GM12878 (cell line): ENCODE data around the gene PPAN.

Source experiments
- CEBPB ChIP-seq, 2 experiments: fragments of 150-350 bp in 1 of 2; IDR thresholded peaks; 2 replicates each; pipeline ENCODE4 v1.6.1; 2012 to 2014; ENCODE audit warnings: low read depth in 2 of 2, low read length in 2 of 2, borderline replicate concordance in 1 of 2, inconsistent platforms in 1 of 2
- ETV6 ChIP-seq, 2 experiments: fragments of 450-650 bp in 1 of 2; IDR thresholded peaks in 1 of 2; conservative IDR thresholded peaks in 1 of 2; 2 replicates each; pipeline ENCODE4 v1.6.1; 2014; ENCODE audit warnings: antibody characterized with exemption in 1 of 2, borderline replicate concordance in 1 of 2, low read depth in 1 of 2, mild to moderate bottlenecking in 1 of 2, moderate library complexity in 1 of 2
- RAD21 ChIP-seq: IDR thresholded peaks from 2 replicates; pipeline ENCODE4 v1.6.1; 2011; ENCODE audit warnings: mild to moderate bottlenecking, low read depth, low read length, moderate library complexity; ENCODE audit not compliant: insufficient read depth
- TF ChIP-seq, protein P1 (sequence below): fragments of 450-650 bp; IDR thresholded peaks from 2 replicates; pipeline ENCODE4 v1.6.1; 2017; ENCODE audit warnings: mild to moderate bottlenecking

DNA sequence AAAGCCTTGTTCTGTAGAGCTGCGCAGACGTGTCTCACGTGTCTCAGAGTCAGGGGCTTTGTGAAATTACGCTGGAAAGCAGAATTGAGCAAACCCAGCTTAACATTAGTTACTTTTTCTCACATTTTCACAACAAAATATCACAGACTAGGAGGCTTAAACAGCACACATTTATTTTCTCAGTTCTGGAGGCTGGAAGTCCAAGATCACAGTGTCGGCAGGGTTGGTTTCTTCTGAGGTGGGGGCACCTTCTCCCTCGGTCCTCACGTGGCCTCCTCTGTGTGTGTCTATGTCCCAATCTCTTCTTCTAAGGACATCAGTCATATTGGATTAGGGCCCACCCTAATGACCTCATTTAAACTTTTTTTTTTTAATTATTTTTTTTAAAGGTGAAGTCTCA lies 18.3 kb downstream of the PPAN start:
- TF ChIP-seq CEBPB (IDR thresholded peaks at IDR 0.05; ENCODE audit: borderline replicate concordance in 1 of 2, low read depth in 2 of 2, low read length in 2 of 2) (no peak), RAD21 (no peak), ETV6 (conservative IDR thresholded peaks at IDR 0.05 in 1 of 2, IDR thresholded peaks at IDR 0.05 in 1 of 2; ENCODE audit: borderline replicate concordance in 1 of 2, low read depth in 1 of 2) (no peak)
- TF ChIP-seq, protein P1, sequence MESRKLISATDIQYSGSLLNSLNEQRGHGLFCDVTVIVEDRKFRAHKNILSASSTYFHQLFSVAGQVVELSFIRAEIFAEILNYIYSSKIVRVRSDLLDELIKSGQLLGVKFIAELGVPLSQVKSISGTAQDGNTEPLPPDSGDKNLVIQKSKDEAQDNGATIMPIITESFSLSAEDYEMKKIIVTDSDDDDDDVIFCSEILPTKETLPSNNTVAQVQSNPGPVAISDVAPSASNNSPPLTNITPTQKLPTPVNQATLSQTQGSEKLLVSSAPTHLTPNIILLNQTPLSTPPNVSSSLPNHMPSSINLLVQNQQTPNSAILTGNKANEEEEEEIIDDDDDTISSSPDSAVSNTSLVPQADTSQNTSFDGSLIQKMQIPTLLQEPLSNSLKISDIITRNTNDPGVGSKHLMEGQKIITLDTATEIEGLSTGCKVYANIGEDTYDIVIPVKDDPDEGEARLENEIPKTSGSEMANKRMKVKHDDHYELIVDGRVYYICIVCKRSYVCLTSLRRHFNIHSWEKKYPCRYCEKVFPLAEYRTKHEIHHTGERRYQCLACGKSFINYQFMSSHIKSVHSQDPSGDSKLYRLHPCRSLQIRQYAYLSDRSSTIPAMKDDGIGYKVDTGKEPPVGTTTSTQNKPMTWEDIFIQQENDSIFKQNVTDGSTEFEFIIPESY = no peak
